Ectodermal cell (in vitro differentiated cells): ENCODE measurements around the gene HTRA2.

Experiments
- H3K27ac ChIP-seq: 2 replicates; pipeline ENCODE4 v1.7.0; 2013; ENCODE audit warnings: mild to moderate bottlenecking, low read depth, low read length; ENCODE audit not compliant: insufficient read depth, poor library complexity, severe bottlenecking
- H3K27me3 ChIP-seq: 2 replicates; pipeline ENCODE4 v1.7.0; 2013; ENCODE audit warnings: mild to moderate bottlenecking, low read length; ENCODE audit not compliant: insufficient read depth, control insufficient read depth, poor library complexity, severe bottlenecking
- H3K36me3 ChIP-seq: one replicate; pipeline ENCODE4 v1.7.0; 2013; ENCODE audit warnings: low read length; ENCODE audit not compliant: control insufficient read depth, insufficient read depth
- H3K4me1 ChIP-seq: one replicate; pipeline ENCODE4 v1.7.0; 2013; ENCODE audit warnings: low read length; ENCODE audit not compliant: control insufficient read depth, insufficient read depth
- H3K4me3 ChIP-seq: 2 replicates; pipeline ENCODE4 v1.7.0; 2013; ENCODE audit warnings: low read depth, low read length, control low read depth; ENCODE audit not compliant: insufficient read depth
- H3K9me3 ChIP-seq: 2 replicates; pipeline ENCODE4 v1.7.0; 2013; ENCODE audit warnings: mild to moderate bottlenecking, low read length, moderate library complexity; ENCODE audit not compliant: control insufficient read depth
- WGBS, 2 experiments: methylation state at CpG; one replicate each; pipeline ENCODE4 v1.1.7; 2013; ENCODE audit warnings: missing lambda C conversion rate in 2 of 2; 5-methylcytosine and 5-hydroxymethylcytosine counted together

Gene HTRA2

DNA sequence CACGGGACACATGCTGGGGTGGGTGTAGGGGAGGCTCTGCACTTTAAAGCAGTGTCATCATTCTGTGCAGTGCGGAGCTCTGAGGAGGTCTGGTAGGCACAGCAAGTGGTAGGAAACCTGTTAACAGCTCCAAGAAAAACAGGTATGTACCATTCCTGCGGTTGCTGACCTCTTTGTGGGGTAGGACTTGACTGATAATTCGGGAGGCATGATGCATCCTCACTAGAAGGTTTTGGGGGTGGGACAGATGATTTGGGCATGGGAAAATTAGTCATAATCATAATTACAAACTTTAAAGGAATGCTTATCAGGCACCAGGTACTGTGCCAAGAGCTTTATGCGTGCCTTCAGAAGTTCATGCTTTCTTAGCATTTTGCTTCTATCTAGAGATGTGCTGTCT, 34.5 kb downstream of the HTRA2 start:
- Histone ChIP-seq H3K4me3 (no peak overlapping the region), H3K27ac (no peak overlapping the region), H3K27me3 (peaks cover 27% of the 10 kb centered on the region), H3K4me1 (no peaks in the 10 kb centered on the region), H3K9me3 (no peaks in the 10 kb centered on the region), H3K36me3 (no peaks in the 10 kb centered on the region)
- 86 to 91% methylated on average over 4 to 5 of the region's 5 CpGs for WGBS, 2 experiments

DNA sequence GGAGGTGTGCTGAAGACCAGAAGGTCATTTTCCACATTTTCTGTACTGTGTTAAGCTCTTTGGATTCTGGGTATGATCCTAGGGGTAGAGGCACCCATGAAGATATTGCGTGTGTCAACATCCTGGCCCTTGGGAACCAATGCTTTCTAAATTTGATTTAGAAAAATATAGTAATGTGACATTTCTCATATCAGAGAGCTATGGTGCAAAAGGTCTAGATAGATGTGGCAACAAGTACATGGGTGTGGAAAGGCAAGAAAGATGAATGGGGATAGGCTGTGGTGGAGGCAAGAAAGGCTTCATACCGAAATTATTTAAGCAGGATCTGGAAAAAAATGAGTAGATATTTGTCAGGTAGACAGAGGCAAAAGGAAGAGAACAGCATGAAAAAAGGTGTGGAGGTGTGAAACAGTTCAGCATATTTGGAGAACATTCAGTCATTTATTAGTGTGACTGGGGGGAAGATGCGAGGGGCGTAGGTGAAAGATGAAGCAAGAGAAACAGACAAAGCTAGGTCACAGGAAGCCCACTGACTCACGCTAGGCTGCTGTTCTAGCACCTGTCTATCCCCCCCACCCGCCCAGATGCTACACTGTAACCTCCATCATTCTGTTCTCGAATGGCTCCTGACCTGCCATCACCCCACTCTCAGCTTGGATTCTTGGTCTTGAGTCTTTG, 36.5 kb downstream of the HTRA2 start:
- Histone ChIP-seq H3K27me3 (peaks cover 14% of the 10 kb centered on the region), H3K9me3 (no peaks in the 10 kb centered on the region), H3K4me3 (no peak overlapping the region), H3K36me3 (no peaks in the 10 kb centered on the region), H3K4me1 (no peaks in the 10 kb centered on the region), H3K27ac (no peak overlapping the region)
- WGBS, 2 experiments: 87% methylated on average over 7 of the region's 7 CpGs

DNA sequence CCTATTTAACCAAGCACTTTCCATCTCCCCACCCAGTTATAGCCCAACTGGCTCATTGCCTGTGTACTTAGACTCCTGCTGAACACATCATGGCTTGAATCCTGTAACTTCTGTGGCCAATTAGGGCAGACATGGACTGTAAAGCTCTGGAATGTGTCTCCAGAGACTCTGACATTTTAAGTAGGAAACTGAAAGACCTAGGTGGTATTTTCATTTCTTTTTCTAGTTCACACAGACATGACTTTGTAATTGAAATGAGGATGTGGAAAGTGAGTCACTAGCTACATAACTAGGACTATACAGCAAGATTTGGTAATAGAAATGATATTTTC, 37.0 kb downstream of the HTRA2 start:
- no peaks in the 10 kb centered on the region for H3K36me3 ChIP-seq
- no peak overlapping the region for H3K27ac ChIP-seq
- H3K4me1 ChIP-seq: no peaks in the 10 kb centered on the region
- H3K4me3 ChIP-seq: no peak overlapping the region
- peaks cover 11% of the 10 kb centered on the region for H3K27me3 ChIP-seq
- no peaks in the 10 kb centered on the region for H3K9me3 ChIP-seq

DNA sequence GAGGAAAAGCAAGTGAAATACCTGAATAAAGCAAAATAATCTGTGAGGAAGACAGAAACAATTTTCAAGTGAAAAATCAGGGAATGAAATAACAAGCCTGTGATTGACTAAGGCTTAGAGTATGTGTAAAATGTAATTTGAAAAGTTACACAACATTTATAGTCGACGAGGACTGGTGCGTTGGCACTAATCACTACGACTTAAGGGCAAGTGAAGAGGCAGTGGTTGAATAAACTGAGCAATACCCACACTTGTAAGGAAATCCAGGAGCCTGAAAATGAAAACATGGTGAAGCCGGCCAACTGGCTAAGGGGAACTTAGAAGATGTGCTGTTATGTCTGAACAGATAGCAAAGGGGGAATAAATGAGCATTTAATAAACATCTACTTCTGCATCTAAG, 38.1 kb downstream of the HTRA2 start:
- Histone ChIP-seq H3K27ac (no peak overlapping the region), H3K4me3 (no peak overlapping the region), H3K27me3 (peaks cover 7% of the 10 kb centered on the region), H3K9me3 (no peaks in the 10 kb centered on the region), H3K36me3 (no peaks in the 10 kb centered on the region), H3K4me1 (no peaks in the 10 kb centered on the region)
- 92% methylated on average over 5 of the region's 5 CpGs for WGBS, 2 experiments

DNA sequence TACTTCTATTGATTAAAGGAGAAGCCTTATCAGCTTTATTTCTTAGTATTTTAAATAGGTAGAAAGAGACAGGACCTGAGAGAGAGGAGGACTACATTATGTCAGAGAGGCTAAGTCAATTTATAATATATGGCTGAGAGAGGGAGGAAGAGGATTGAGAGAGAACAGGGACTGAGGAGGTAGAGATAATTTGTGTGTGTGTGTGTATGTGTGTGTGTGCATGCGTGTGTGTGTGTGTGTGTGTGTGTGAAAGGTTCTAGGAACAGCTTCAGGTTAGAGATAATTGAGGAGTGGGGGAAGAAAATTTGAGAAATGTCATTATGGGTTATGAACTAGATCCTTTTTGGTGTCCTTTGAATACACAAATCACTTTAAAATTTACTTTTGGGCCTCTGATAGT, 40.0 kb downstream of the HTRA2 start:
- H3K36me3 ChIP-seq: no peaks in the 10 kb centered on the region

DNA sequence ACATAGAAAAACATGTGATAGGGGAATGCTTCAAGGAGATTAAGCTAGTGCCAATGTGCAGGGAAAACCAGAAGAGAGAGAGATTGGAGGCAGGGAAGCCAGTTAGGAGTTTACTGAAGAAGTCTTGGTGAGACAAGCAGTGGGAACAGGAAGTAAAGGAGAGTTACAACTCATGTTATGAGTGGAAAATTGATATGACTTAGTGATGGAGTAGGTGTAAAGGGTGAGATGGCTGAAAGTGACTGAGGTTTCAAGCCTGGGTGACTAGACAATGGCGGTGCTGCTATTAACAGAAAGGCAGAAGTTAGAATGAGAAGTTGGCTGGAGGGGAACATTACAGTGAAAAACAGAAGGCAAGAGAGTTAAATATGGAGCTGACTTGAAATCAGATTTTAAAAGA, 41.3 kb downstream of the HTRA2 start:
- Histone ChIP-seq H3K9me3 (no peaks in the 10 kb centered on the region), H3K4me1 (no peaks in the 10 kb centered on the region), H3K27me3 (peaks cover 7% of the 10 kb centered on the region), H3K36me3 (no peaks in the 10 kb centered on the region), H3K4me3 (no peak overlapping the region), H3K27ac (no peak overlapping the region)
- 92 to 93% methylated on average over 1 of the region's 1 CpG for WGBS, 2 experiments

More for the DNA sequence above, 40.0 kb downstream of the HTRA2 start:
- H3K27ac ChIP-seq: no peak overlapping the region
- no peak overlapping the region for H3K4me3 ChIP-seq
- no peaks in the 10 kb centered on the region for H3K9me3 ChIP-seq
- WGBS, 2 experiments: 87 to 88% methylated on average over 1 of the region's 1 CpG
- H3K27me3 ChIP-seq: peaks cover 7% of the 10 kb centered on the region
- no peaks in the 10 kb centered on the region for H3K4me1 ChIP-seq

DNA sequence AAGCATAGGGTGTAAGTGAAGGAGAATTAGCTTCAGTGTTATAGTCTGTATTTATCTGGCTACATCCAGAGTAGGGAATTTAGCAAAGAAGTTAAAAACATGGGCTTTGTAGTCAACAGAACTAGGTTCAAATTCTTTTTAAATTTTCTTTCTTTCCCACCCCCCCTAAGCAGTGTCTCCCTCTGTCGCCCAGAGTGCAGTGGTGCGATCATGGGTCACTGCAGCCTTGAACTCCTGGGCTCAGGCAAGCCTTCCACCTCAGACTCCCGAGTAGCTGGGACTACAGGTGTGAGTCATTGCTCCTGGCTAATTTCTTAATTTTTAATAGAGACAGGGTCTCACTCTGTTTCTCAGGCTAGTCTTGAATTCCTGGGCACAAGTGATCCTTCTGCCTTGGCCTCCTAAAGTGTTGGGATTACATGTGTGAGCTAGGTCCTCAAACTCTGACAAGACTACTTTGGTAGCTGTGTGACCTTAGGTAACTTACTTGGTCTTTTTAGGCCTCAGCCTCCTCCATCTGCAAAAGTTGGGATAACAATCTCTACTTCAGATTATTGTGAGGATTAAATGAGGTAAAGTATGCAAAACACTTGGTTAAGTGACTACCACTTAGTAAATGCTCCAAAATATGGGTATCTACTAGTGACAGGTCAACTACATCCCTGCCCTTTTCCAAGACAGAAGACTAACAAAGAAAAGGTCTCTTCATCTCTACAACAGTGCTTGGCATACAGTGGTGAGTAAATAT, 42.6 kb downstream of the HTRA2 start:
- H3K9me3 ChIP-seq: no peaks in the 10 kb centered on the region
- no peak overlapping the region for H3K4me3 ChIP-seq
- H3K27ac ChIP-seq: no peak overlapping the region
- 75 to 77% methylated on average over 3 of the region's 3 CpGs for WGBS, 2 experiments
- H3K27me3 ChIP-seq: peaks cover 7% of the 10 kb centered on the region
- no peaks in the 10 kb centered on the region for H3K36me3 ChIP-seq
- no peaks in the 10 kb centered on the region for H3K4me1 ChIP-seq

DNA sequence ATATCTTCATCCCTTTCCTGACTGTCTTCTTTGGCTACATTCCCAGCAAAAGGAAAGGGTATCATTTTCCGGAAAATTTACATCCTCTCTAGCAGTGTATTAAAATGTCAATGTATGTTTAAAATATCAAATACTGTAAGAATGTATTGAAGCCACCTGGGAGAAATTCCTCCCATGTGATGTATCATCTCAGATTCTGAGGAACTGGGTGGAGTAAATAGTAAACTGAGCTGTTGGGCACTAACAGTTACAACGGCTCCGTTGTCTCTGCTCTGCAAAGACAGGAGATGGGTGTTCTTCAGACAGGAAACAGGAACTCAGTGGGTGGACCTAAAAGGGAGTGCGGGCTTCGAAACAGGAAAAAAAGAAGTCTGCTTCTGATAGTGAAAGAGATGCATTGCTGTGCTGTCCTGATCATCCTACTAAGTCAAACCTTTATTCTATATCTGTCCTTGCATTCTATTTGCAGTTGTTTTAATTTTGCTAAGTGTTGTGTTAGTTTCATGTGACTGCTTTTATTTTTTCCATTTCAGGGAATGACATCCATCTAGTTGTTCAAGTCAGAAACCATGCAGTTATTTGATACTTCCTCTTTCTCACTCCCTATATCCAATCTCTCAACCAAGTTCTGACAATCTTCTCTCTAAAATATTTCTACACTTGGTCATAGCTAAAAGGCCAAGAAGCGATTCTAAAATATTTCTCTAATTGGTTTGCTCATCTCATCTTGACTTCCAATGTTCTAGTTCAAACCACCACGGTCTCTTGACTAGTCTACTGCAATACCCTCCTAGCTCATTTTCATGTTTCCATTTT, 44.2 kb downstream of the HTRA2 start:
- H3K4me3 ChIP-seq: no peak overlapping the region
- 82 to 88% methylated on average over 6 of the region's 7 CpGs for WGBS, 2 experiments

DNA sequence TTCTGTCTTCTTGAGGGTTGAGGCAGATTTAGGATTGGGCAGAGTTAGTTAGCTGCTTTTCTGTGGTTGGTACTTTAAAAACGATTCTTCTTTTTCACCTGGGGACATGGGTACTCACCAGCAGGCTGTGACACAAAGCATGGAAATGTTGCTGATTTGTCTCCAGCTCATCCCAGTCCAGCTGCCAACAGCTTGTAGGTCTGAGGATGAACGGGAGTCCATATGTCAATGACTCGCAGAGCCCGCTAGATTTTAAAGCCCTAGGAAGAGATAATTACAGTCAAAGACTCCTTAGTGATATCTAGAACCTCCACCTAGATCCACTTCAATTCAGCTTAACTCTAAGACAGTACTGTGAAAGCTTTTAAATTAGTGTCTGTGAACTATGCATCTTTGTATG, 45.6 kb downstream of the HTRA2 start:
- Histone ChIP-seq H3K9me3 (no peaks in the 10 kb centered on the region), H3K4me3 (no peak overlapping the region), H3K4me1 (no peaks in the 10 kb centered on the region), H3K27ac (no peak overlapping the region), H3K27me3 (no peaks in the 10 kb centered on the region), H3K36me3 (no peaks in the 10 kb centered on the region)
- WGBS, 2 experiments: 88 to 89% methylated on average over 4 of the region's 4 CpGs

More for the DNA sequence above, 44.2 kb downstream of the HTRA2 start:
- no peak overlapping the region for H3K27ac ChIP-seq
- no peaks in the 10 kb centered on the region for H3K9me3 ChIP-seq
- no peaks in the 10 kb centered on the region for H3K27me3 ChIP-seq
- no peaks in the 10 kb centered on the region for H3K4me1 ChIP-seq
- no peaks in the 10 kb centered on the region for H3K36me3 ChIP-seq

DNA sequence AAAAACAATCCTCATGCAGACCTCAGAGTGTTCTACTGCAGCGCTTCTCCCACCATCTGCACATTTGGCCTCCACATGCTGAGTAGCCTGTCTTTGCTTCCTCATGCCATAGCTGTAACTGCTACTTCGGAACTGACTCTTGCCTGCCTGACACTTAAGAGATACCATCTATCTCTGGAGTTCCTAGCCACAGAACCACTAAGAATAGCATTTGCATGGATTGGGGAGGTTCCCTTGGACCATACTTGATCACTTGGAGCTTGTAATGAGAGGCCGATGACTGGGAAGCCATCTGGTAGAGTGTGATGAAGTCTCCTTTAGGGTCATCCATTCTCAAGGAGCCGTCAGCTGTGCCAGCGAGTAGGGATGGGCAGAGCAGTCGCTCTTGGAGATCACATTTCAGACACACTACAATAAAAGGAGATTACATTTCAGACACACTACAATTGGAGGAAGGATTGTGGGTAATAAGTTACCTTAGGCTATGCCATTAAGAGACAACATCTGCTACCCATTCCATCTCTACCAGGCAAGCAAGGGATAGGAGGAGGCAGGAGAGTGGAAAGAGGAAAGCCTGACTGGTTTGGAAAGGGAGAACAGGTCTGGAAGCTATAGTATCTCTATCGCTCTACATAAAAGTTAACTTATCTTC, 46.6 kb downstream of the HTRA2 start:
- Histone ChIP-seq H3K4me3 (no peak overlapping the region), H3K9me3 (no peaks in the 10 kb centered on the region), H3K27ac (no peak overlapping the region), H3K27me3 (no peaks in the 10 kb centered on the region), H3K36me3 (no peaks in the 10 kb centered on the region), H3K4me1 (no peaks in the 10 kb centered on the region)
- 92 to 93% methylated on average over 3 to 7 of the region's 7 CpGs for WGBS, 2 experiments
